ENCODE measurements around the gene NFIB. TPM values are rescaled to one million over a fixed set of nuclear protein-coding genes. Genes with fewer than 3 reads are reported as not detected.

NFIB gene
- total and polyA plus RNA-seq, 8 donors = 88.8 to 144 (median 127) TPM

DNA sequence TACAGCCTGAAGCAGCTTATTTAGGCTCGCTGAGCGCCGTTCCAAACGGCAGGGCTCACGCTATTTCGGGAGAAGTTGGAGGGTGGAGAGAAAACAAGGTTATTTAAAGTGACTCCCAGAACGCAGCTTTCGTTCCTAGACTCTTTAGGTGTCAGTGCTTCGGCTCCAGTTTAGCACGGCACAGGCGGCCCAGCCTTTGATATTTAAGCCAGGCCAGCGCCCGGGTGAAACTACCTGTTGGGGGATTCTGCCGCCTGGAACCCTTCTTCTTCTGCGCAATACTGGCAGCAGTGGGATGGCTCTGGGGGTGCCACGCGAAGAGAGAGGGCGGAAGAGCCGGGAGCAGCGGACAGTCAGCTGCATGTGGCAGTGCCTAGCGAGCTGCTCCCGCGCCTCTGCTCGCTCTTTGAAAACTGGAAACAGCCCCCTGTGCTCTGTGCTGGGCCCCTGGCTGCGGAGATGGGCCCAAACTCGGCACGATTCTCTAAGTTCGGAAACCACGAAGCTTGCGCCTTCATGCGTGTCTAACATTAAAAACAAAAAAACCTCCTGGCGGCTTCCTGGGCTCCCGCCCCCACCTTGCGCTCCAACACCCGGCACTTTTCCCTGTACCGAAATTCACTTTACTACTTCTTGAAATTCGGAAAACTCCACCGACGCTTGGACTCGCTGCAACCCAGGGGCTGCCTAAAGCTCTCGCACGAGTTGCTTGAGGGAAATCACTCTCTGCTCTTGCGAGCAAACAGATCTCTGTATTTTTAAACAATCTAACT, 34.6 kb upstream of the NFIB start:
- H3K36me3 ChIP-seq = no peaks in the 10 kb centered on the region
- H3K27me3 ChIP-seq = peaks cover 31 to 85% of the 10 kb centered on the region in 2 donors
- H3K27ac ChIP-seq = peak overlapping the region; percentile 74 to 77
- H3K4me3 ChIP-seq = peak overlapping the region; percentile 33 to 42
- peaks cover 16 to 36% of the 10 kb centered on the region in 2 donors for H3K4me1 ChIP-seq
- DNase-seq (peak in 2 of 4 donors; percentile 45 to 55), ATAC-seq (peak; percentile 19)
- intact Hi-C loops (cut with DNase I) = no loop called here
- no peaks in the 10 kb centered on the region for H3K9me3 ChIP-seq
- TF ChIP-seq, protein P1, sequence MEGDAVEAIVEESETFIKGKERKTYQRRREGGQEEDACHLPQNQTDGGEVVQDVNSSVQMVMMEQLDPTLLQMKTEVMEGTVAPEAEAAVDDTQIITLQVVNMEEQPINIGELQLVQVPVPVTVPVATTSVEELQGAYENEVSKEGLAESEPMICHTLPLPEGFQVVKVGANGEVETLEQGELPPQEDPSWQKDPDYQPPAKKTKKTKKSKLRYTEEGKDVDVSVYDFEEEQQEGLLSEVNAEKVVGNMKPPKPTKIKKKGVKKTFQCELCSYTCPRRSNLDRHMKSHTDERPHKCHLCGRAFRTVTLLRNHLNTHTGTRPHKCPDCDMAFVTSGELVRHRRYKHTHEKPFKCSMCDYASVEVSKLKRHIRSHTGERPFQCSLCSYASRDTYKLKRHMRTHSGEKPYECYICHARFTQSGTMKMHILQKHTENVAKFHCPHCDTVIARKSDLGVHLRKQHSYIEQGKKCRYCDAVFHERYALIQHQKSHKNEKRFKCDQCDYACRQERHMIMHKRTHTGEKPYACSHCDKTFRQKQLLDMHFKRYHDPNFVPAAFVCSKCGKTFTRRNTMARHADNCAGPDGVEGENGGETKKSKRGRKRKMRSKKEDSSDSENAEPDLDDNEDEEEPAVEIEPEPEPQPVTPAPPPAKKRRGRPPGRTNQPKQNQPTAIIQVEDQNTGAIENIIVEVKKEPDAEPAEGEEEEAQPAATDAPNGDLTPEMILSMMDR (IDR thresholded peaks at IDR 0.05) = no peak

DNA sequence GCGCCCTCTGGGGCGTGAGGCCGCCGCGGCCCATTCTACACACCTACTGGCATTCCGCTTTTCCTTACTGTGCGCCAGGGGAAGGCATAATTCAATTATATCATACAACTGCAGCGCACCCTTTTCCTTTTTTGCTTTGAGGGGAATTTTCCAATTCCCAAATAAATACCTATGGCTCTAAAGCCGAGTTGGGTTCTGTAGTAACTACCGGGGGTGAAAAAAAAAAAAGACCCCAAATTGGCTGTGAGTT, 34.1 kb upstream of the NFIB start:
- Histone ChIP-seq H3K36me3 (no peaks in the 10 kb centered on the region), H3K27me3 (peaks cover 31 to 86% of the 10 kb centered on the region in 2 donors), H3K4me3 (peak overlapping the region; percentile 33 to 42), H3K9me3 (no peaks in the 10 kb centered on the region), H3K4me1 (peaks cover 14 to 31% of the 10 kb centered on the region in 2 donors), H3K27ac (peak overlapping the region; percentile 74 to 77)
- TF ChIP-seq, protein P1 (IDR thresholded peaks at IDR 0.05) = no peak
- DNase-seq (no peak), ATAC-seq (peak; percentile 71)
- intact Hi-C loops (cut with DNase I) = no loop called here

DNA sequence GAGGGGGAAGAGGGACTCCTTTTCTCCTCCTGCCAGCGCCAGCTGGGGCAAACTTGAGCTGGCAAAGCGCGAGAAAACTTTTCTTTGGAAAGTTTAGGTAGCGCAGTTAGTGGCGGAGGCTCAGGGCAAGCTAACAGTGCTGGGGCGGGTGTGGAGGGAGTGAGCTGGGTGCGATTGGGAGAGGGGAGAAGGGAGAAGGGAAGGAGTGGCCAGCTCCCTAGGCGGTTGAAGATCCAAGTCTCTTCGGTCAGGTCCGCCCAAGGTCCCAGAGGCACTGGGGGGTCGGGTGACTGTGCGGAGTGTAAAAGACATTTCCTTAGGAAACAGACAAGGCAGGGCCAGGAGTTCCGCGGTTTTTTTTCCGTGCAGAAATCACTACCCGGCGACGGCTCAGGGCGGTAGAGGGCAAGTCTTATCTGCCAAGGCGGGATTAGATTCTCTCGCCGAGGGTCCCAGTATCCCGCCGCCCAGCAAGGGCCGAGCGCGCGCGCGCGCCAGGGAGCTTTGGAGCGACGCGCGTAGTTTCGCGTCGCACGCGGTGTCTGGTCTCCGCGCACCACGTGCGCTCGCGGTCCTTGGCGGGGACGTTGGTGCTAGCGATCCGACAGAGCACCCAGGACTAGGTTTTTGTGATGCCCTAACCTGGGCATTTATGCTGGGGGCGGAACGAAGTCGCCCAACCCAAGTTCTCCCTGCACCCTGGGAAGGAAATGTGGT, 33.6 kb upstream of the NFIB start:
- Histone ChIP-seq H3K27me3 (peaks cover 31 to 91% of the 10 kb centered on the region in 2 donors), H3K36me3 (no peaks in the 10 kb centered on the region), H3K4me1 (peaks cover 9 to 26% of the 10 kb centered on the region in 2 donors), H3K27ac (peak overlapping the region; percentile 74 to 77), H3K4me3 (peak overlapping the region; percentile 33 to 42), H3K9me3 (no peaks in the 10 kb centered on the region)
- intact Hi-C loops (cut with DNase I) = no loop called here
- DNase-seq (peak; percentile 41 to 89 (median 70)), ATAC-seq (peak; percentile 56)
- TF ChIP-seq, protein P1 (IDR thresholded peaks at IDR 0.05) = no peak

DNA sequence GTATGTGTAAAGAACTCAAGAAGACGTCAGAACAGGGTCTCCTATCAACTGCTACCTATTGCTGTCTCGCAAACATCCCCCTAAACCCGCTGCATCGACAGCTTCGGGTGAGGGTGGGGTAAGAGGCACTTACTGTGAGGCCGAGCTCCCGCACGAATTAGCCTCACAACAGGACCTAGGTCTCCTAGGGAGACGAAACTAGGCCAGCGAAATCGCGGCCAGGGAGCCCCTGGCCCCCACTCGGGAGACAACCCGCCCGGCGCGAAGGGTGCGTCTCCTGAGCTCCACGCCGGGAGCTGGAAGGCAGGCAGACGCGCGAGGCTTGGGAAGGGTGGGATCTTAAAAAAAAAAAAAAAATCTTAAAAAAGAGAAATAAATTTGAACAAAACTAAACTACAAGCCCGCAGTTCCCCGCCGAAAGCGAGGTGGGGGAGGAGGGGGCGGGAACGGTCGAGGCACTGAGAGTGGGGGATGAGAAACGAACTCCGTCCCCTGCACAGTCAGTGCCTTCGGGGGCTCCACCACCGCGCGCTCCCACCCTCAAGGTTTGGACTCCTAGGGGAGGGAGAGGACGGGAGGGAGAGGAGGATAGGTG, 33.0 kb upstream of the NFIB start:
- Histone ChIP-seq H3K27me3 (peaks cover 31 to 97% of the 10 kb centered on the region in 2 donors), H3K9me3 (no peaks in the 10 kb centered on the region), H3K36me3 (no peaks in the 10 kb centered on the region), H3K27ac (peak overlapping the region; percentile 74 to 77), H3K4me1 (peaks cover 9 to 19% of the 10 kb centered on the region in 2 donors), H3K4me3 (peak overlapping the region; percentile 33 to 42)
- DNase-seq (peak in 3 of 4 donors; percentile 37 to 75 (median 74)), ATAC-seq (peak; percentile 11)
- intact Hi-C loops (cut with DNase I) = no loop called here
- TF ChIP-seq, protein P1 (IDR thresholded peaks at IDR 0.05) = no peak
